DMS53 treated with DMSO at 0.1 percent for 48 hours (cell line): ENCODE measurements around the gene MFSD12.
"Not testable (repeated sequence)": the region's sequence is repeated elsewhere in the genome, so short reads cannot be mapped to it uniquely, and the experiment has no call there.

Experiments used
- DNase-seq: peaks from one replicate; lab custom pipeline; 2025; ENCODE audit not compliant: unreplicated experiment; lab: John Stamatoyannopoulos, UW

Gene MFSD12

GRCh38 chr19:3538258-3538929, 19.0 kb downstream of the MFSD12 start:
- no peak for DNase-seq

GRCh38 chr19:3537438-3538240, 19.7 kb downstream of the MFSD12 start:
- no peak for DNase-seq

GRCh38 chr19:3537101-3537437, 20.3 kb downstream of the MFSD12 start:
- no peak for DNase-seq

- DNase-seq = no peak
Measured at GRCh38 chr19:3536429-3537100, 20.8 kb downstream of the MFSD12 start.

GRCh38 chr19:3535981-3536380, 21.4 kb downstream of the MFSD12 start:
- DNase-seq = no peak

GRCh38 chr19:3535563-3535965, 21.8 kb downstream of the MFSD12 start:
- no peak for DNase-seq

GRCh38 chr19:3535235-3535535, 22.2 kb downstream of the MFSD12 start:
- DNase-seq = no peak

- DNase-seq = no peak
Measured at GRCh38 chr19:3534375-3535234, 22.8 kb downstream of the MFSD12 start.

GRCh38 chr19:3533563-3534216, 23.7 kb downstream of the MFSD12 start:
- no peak for DNase-seq

GRCh38 chr19:3533033-3533432, 24.4 kb downstream of the MFSD12 start:
- DNase-seq = no peak

- no peak for DNase-seq
Measured at GRCh38 chr19:3532154-3532786, 25.1 kb downstream of the MFSD12 start.

GRCh38 chr19:3531716-3532115, 25.7 kb downstream of the MFSD12 start:
- DNase-seq = no peak

- DNase-seq = no peak
Measured at GRCh38 chr19:3530389-3530788, 27.0 kb downstream of the MFSD12 start.

GRCh38 chr19:3529299-3529698, 28.1 kb downstream of the MFSD12 start:
- DNase-seq = not testable (repeated sequence)

GRCh38 chr19:3528539-3529211, 28.7 kb downstream of the MFSD12 start:
- no peak for DNase-seq

- DNase-seq = no peak
Measured at GRCh38 chr19:3528080-3528479, 29.3 kb downstream of the MFSD12 start.

- no peak for DNase-seq
Measured at GRCh38 chr19:3527238-3527910, 30.0 kb downstream of the MFSD12 start.

- no peak for DNase-seq
Measured at GRCh38 chr19:3526507-3527237, 30.7 kb downstream of the MFSD12 start.
